Peyer's patch (tissue), 4 donors: Measurements from ENCODE around the gene GRHL3. TPM values are rescaled to one million over a fixed set of nuclear protein-coding genes. Genes with fewer than 3 reads are reported as not detected.

ENCODE experiments used
- DNase-seq, 3 donors: peaks; one replicate each; pipeline ENCODE4 v3.0.0-alpha.2; 2017 to 2019
- H3K27ac ChIP-seq, 4 donors: fragments of 200-600 bp; sonication (generic); one replicate each; pipeline ENCODE4 v1.5.1; 2016 to 2019
- H3K27me3 ChIP-seq, 2 donors: fragments of 200-600 bp; sonication (generic); one replicate each; pipeline ENCODE4 v1.5.1; 2019
- H3K36me3 ChIP-seq, 3 donors: fragments of 200-600 bp; sonication (generic); one replicate each; pipeline ENCODE4 v1.5.1; 2016 to 2019
- H3K4me1 ChIP-seq, 4 donors: fragments of 200-600 bp; sonication (generic); one replicate each; pipeline ENCODE4 v1.5.1; 2016 to 2019
- H3K4me3 ChIP-seq, 4 donors: fragments of 200-600 bp; sonication (generic); 1 replicate in 3 of 4; 2 replicates in 1 of 4; pipeline ENCODE4 v1.5.1; 2016 to 2019; ENCODE audit warnings: mild to moderate bottlenecking in 1 of 4
- H3K9me3 ChIP-seq, 4 donors: fragments of 200-600 bp; sonication (generic); one replicate each; pipeline ENCODE4 v1.5.1; 2016 to 2019; ENCODE audit warnings: mild to moderate bottlenecking in 1 of 4
- POLR2A ChIP-seq, 2 donors: fragments of 450-650 bp; IDR thresholded peaks; one replicate each; pipeline ENCODE4 v1.5.1; 2017; ENCODE audit warnings: antibody characterized with exemption in 2 of 2, mild to moderate bottlenecking in 2 of 2, moderate library complexity in 2 of 2
- total RNA-seq, 4 donors: library from RNA; depleted of rRNA; stranded (reverse); fragments of >200 nt; gene quantifications; one replicate each; pipeline ENCODE4 v1.1.0, GENCODE V29; 2016
- TF ChIP-seq, protein P1 (sequence below), 6 experiments: fragments of 450-650 bp in 4 of 6; fragments of 200-600 bp in 2 of 6; sonication (generic) in 1 of 6; IDR thresholded peaks; one replicate each; pipeline ENCODE4 v1.5.1; 2017 to 2019; ENCODE audit warnings: antibody characterized with exemption in 6 of 6, mild to moderate bottlenecking in 3 of 6, moderate library complexity in 1 of 6

GRHL3 gene
- total RNA-seq, 4 donors from 2014 or later = 0.35 to 1.1 (median 0.66) TPM; not detected in 1

GRCh38 chr1:24318615-24319311 is 394 bp upstream of the GRHL3 start:
- DNase-seq = no peak
- H3K4me3 ChIP-seq = peak overlapping the region in 2 of 4 donors; percentile 17 to 35
- H3K9me3 ChIP-seq = no peaks in the 10 kb centered on the region
- peaks cover 0 to 24% (median 9%) of the 10 kb centered on the region in 4 donors for H3K4me1 ChIP-seq
- TF ChIP-seq, protein P1, sequence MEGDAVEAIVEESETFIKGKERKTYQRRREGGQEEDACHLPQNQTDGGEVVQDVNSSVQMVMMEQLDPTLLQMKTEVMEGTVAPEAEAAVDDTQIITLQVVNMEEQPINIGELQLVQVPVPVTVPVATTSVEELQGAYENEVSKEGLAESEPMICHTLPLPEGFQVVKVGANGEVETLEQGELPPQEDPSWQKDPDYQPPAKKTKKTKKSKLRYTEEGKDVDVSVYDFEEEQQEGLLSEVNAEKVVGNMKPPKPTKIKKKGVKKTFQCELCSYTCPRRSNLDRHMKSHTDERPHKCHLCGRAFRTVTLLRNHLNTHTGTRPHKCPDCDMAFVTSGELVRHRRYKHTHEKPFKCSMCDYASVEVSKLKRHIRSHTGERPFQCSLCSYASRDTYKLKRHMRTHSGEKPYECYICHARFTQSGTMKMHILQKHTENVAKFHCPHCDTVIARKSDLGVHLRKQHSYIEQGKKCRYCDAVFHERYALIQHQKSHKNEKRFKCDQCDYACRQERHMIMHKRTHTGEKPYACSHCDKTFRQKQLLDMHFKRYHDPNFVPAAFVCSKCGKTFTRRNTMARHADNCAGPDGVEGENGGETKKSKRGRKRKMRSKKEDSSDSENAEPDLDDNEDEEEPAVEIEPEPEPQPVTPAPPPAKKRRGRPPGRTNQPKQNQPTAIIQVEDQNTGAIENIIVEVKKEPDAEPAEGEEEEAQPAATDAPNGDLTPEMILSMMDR (IDR thresholded peaks at IDR 0.05) = no peak
- TF ChIP-seq POLR2A (IDR thresholded peaks at IDR 0.05) = no peak
- H3K27ac ChIP-seq = no peak overlapping the region
- no peaks in the 10 kb centered on the region for H3K27me3 ChIP-seq
- no peaks in the 10 kb centered on the region for H3K36me3 ChIP-seq

GRCh38 chr1:24319962-24320361 is 805 bp downstream of the GRHL3 start:
- Histone ChIP-seq H3K27ac (no peak overlapping the region), H3K9me3 (no peaks in the 10 kb centered on the region), H3K4me3 (peak overlapping the region in 1 of 4 donors; percentile 35), H3K4me1 (peaks cover 0 to 24% (median 9%) of the 10 kb centered on the region in 4 donors), H3K27me3 (no peaks in the 10 kb centered on the region), H3K36me3 (no peaks in the 10 kb centered on the region)
- no peak for TF ChIP-seq POLR2A (IDR thresholded peaks at IDR 0.05)
- TF ChIP-seq, protein P1 (IDR thresholded peaks at IDR 0.05) = no peak
- DNase-seq = no peak

DNA sequence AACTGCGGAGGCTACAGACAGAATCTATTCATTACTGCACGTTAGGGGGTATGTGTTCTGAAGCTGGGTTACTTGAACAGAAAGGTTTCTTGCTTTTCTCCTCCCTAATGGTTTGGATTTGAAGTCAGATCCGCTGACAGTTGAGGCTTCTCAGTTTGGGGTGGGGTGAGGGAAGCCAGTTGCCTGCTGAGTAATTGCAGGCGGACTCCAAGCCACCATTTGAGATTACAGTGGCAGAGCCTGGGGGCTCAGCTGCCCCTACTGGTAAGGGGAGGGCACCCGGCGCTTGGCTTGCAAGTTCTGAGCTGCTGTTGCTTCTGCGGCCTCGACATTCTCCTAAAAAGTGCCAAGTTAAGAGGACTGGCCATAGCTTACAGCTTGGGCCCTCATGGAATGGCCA is 2.0 kb downstream of the GRHL3 start:
- no peak for DNase-seq
- H3K4me1 ChIP-seq = peaks cover 0 to 24% (median 9%) of the 10 kb centered on the region in 4 donors
- H3K27me3 ChIP-seq = no peaks in the 10 kb centered on the region
- no peak for TF ChIP-seq POLR2A (IDR thresholded peaks at IDR 0.05)
- TF ChIP-seq, protein P1 (IDR thresholded peaks at IDR 0.05) = no peak
- H3K27ac ChIP-seq = peak overlapping the region in 1 of 4 donors; percentile 67
- H3K4me3 ChIP-seq = peak overlapping the region in 1 of 4 donors; percentile 53
- H3K9me3 ChIP-seq = no peaks in the 10 kb centered on the region
- H3K36me3 ChIP-seq = no peaks in the 10 kb centered on the region

DNA sequence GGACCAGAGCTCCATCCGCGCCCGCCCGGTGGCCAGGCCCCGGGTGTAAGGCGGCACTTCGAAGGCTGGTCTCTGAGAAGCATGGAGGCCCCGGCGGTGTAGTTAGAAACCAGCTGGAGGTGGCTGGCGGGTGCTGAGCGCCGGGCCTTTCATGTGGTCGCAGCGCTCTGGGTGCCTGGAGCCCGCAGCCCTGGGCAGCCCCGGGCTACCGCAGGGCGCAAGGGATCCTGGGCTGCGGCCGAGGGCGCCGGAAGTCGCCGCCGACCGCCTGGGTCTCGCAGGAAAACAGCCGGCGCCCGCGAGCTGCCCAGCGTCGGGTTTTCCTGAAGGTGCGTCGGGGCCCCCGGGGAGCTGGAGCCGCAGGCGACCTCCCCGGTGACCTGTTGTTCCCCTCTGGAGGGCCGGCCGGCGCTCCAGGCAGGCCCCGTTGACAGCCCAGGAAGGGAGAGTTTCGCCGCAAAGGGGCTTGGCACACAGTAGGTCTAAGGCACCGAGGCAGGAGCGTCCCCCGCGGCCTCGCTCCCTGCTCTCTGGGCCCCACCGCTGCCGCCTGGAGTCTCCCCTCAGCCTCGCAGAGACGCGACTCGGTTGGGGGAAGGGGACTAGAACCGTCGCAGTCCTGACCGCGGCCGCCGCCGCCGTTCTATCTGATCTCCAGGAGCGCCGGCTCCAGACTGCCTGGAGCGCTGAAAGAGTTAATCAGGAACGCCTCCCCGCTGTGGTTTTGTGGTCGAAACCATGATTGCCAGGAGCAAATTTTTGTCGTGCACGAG is 2.7 kb downstream of the GRHL3 start:
- no peak for TF ChIP-seq POLR2A (IDR thresholded peaks at IDR 0.05)
- TF ChIP-seq, protein P1 (IDR thresholded peaks at IDR 0.05) = no peak
- Histone ChIP-seq H3K4me3 (peak overlapping the region; percentile 40 to 65 (median 53)), H3K36me3 (no peaks in the 10 kb centered on the region), H3K27me3 (no peaks in the 10 kb centered on the region), H3K4me1 (peaks cover 0 to 24% (median 9%) of the 10 kb centered on the region in 4 donors), H3K9me3 (no peaks in the 10 kb centered on the region), H3K27ac (peak overlapping the region; percentile 2 to 67 (median 28))
- peak; percentile 64 to 77 (median 67) for DNase-seq

- peak overlapping the region in 2 of 4 donors; percentile 41 to 67 for H3K27ac ChIP-seq
- no peak for DNase-seq
Measured at GRCh38 chr1:24322470-24323177, 3.5 kb downstream of the GRHL3 start.

More at GRCh38 chr1:24322470-24323177, 3.5 kb downstream of the GRHL3 start:
- H3K4me1 ChIP-seq = peaks cover 0 to 24% (median 9%) of the 10 kb centered on the region in 4 donors
- no peaks in the 10 kb centered on the region for H3K9me3 ChIP-seq
- TF ChIP-seq, protein P1 (IDR thresholded peaks at IDR 0.05) = no peak
- no peak for TF ChIP-seq POLR2A (IDR thresholded peaks at IDR 0.05)
- H3K36me3 ChIP-seq = no peaks in the 10 kb centered on the region
- H3K4me3 ChIP-seq = peak overlapping the region; percentile 40 to 65 (median 53)
- no peaks in the 10 kb centered on the region for H3K27me3 ChIP-seq
